GM19328 (cell line): ENCODE data around the gene GSAP.
A peak's percentile ranks its signal among the peaks of the same experiment; 100 is the strongest.
"Not testable (repeated sequence)": the region's sequence is repeated elsewhere in the genome, so short reads cannot be mapped to it uniquely, and the experiment has no call there.

Experiments
- ATAC-seq: cut with Tn5 transposase; IDR thresholded peaks from one replicate; pipeline ENCODE4 v1.9.1; 2021; ENCODE audit warnings: mild to moderate bottlenecking, moderate library complexity; ENCODE audit not compliant: unreplicated experiment

Gene GSAP, protein sequence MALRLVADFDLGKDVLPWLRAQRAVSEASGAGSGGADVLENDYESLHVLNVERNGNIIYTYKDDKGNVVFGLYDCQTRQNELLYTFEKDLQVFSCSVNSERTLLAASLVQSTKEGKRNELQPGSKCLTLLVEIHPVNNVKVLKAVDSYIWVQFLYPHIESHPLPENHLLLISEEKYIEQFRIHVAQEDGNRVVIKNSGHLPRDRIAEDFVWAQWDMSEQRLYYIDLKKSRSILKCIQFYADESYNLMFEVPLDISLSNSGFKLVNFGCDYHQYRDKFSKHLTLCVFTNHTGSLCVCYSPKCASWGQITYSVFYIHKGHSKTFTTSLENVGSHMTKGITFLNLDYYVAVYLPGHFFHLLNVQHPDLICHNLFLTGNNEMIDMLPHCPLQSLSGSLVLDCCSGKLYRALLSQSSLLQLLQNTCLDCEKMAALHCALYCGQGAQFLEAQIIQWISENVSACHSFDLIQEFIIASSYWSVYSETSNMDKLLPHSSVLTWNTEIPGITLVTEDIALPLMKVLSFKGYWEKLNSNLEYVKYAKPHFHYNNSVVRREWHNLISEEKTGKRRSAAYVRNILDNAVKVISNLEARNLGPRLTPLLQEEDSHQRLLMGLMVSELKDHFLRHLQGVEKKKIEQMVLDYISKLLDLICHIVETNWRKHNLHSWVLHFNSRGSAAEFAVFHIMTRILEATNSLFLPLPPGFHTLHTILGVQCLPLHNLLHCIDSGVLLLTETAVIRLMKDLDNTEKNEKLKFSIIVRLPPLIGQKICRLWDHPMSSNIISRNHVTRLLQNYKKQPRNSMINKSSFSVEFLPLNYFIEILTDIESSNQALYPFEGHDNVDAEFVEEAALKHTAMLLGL

GRCh38 chr7:77415823-77416620 lies at the start of gene GSAP:
Gene GSAP (minus strand): TSS chr7:77416349. CDS start chr7:77416321, 28 bp downstream.
- ATAC-seq: peak; percentile 54

- ATAC-seq: no peak
These were observed 49.1 kb upstream of the GSAP start for GRCh38 chr7:77465256-77465655.

GRCh38 chr7:77464589-77464988 lies 48.4 kb upstream of the GSAP start:
- no peak for ATAC-seq

- peak; percentile 41 for ATAC-seq
These were observed 47.5 kb upstream of the GSAP start for GRCh38 chr7:77463632-77464031.

DNA sequence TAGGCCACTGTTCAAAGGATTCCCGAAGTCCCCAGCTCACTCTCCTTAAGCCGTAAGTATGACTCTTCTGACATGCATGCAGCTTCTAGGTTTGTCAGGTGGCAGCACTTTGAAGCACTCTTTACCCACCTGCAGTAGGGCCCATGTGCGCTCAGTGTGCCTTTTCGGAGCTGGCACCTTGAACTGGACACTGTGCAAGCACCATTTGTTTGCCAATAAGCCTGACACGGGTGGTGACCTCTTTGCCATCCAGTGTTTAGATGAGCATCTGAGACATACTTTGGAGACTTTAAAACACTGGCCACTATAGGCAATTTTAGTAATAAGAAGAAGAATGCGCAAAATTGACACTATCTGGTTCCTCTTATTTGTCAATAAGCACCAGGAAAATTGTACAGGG lies 45.7 kb upstream of the GSAP start:
- no peak for ATAC-seq

- no peak for ATAC-seq
These were observed 45.1 kb upstream of the GSAP start for GRCh38 chr7:77461246-77461645.

DNA sequence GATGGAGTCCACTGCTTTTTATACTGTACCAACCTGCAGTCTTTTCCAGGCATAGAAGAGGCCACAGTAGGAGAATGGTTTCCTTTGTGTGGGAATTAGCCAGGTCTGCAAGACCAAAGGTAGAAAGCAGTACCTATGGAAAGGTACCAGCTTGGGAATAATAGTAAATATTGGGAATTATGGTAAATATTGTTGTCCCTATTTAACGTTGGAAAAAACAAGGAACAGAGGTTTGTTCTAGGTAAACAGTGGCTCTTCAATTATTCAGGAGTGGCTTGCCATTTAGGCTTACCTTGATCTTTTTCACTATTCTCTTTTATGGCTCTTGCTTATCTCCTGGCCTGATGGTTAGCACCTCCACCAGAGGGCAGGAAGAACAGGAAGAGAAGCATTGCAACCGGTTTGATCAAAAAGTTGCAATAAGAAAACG lies 43.9 kb upstream of the GSAP start:
- ATAC-seq: no peak

- ATAC-seq: no peak
These were observed 43.2 kb upstream of the GSAP start for GRCh38 chr7:77459311-77459726.

DNA sequence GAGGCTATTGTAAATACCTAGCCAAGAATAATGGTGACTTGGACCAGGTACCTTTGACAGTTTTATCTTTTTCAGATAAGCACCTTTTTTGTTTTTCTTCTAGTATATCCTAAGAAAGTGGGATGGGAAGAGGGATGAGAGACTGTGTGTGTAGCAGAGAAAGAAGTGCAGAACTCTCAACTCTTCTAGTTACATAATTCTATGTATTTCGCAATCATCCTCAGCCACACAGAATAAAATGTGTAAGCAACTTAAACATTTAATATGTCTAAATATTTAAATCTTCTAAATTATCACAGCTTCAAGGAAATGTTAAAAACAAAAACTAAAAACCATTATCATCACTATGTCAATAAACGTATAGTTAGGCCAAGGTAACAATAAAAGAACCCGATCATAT lies 42.6 kb upstream of the GSAP start:
- ATAC-seq: no peak

DNA sequence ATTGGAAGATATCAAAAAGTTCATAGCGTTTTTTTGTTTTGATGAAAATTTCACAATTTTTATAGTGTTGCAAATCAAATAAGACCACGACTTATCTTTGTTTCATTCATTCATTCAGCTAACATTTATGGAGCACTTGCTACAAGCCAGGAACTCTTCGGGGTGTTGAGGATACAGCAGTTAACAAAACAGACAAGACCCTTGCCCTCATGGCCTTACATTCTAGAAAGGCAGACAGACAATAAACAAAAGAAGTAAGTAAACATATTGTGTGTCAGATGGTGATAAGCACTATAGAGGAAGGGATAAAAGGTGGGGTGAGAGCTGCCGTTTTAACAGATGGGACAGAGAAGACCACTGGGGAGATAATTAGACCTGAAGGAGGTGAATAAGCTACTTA lies 41.6 kb upstream of the GSAP start:
- no peak for ATAC-seq

GRCh38 chr7:77456696-77457095 lies 40.5 kb upstream of the GSAP start:
- ATAC-seq: no peak

DNA sequence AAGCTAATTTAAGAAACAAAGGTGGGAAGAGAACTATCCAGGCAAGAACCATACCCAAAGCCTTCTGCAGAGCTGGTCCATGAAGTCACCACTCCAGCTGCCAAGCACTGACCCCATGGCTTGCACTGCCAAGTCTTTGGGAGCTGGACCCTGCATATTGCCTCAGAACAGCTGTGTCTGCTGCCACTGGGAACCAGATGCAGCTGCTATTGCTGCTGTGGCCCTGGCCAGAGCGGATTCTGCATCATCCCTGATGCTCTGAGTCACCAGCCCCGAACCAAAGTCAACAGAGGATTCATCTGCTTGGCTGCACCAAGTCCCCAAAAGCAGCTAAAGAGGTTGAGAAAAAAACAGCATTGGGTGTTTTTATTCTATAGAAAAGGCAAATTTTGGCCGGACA lies 39.2 kb upstream of the GSAP start:
- ATAC-seq: no peak

GRCh38 chr7:77454802-77455201 lies 38.7 kb upstream of the GSAP start:
- no peak for ATAC-seq

DNA sequence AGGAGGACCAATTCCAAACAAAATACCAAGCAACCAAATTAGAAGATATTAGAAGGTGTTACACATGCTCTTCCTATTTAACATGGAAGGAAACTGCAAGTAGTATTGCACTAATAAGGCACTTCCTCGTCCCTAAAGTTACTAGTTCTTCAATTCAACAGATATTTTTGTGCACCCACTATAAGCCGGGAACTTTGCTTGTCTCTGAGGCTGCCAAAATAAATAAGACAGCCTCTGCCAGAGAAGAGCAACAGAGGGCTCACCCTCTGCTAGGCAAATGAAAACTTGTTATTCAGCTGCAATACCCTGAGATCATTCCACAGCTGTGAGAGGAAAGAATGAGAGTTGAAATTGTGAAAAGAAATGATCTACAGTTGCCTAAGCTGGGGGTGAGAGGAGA lies 37.4 kb upstream of the GSAP start:
- no peak for ATAC-seq

- not testable (repeated sequence) for ATAC-seq
These were observed 35.8 kb upstream of the GSAP start for GRCh38 chr7:77451950-77452349.

GRCh38 chr7:77450613-77451012 lies 34.5 kb upstream of the GSAP start:
- no peak for ATAC-seq

- no peak for ATAC-seq
These were observed 33.9 kb upstream of the GSAP start for GRCh38 chr7:77450054-77450453.

GRCh38 chr7:77447616-77448015 lies 31.5 kb upstream of the GSAP start:
- ATAC-seq: no peak

- no peak for ATAC-seq
These were observed 28.0 kb upstream of the GSAP start for GRCh38 chr7:77444123-77444522.

GRCh38 chr7:77443042-77443441 lies 26.9 kb upstream of the GSAP start:
- ATAC-seq: no peak

- ATAC-seq: no peak
These were observed 26.5 kb upstream of the GSAP start for GRCh38 chr7:77442636-77443035.
